Activated T-cell treated with anti-CD3 and anti-CD28 coated beads, Interleukin-2, amount 50 U/mL, for 24 hours (primary cell): ENCODE data around the gene VPS35L.
"Not testable (repeated sequence)": the region's sequence is repeated elsewhere in the genome, so short reads cannot be mapped to it uniquely, and the experiment has no call there.

Experiments
- DNase-seq: peaks from one replicate; pipeline ENCODE4 v3.0.0-alpha.2; 2020
- H3K27ac Mint-ChIP-seq: 2 replicates; pipeline ENCODE4 v1.8.0; 2020; ENCODE audit warnings: mild to moderate bottlenecking, mixed read lengths
- H3K27me3 Mint-ChIP-seq: 2 replicates; pipeline ENCODE4 v1.8.0; 2020; ENCODE audit warnings: mixed read lengths
- H3K36me3 Mint-ChIP-seq: 2 replicates; pipeline ENCODE4 v1.8.0; 2020; ENCODE audit warnings: low read depth, mixed read lengths
- H3K4me1 Mint-ChIP-seq: 2 replicates; pipeline ENCODE4 v1.8.0; 2020; ENCODE audit warnings: low read depth, mixed read lengths
- H3K4me3 Mint-ChIP-seq: 2 replicates; pipeline ENCODE4 v1.8.0; 2020; ENCODE audit warnings: mild to moderate bottlenecking, moderate library complexity, mixed read lengths
- H3K9me3 Mint-ChIP-seq: 2 replicates; pipeline ENCODE4 v1.8.0; 2020; ENCODE audit warnings: mixed read lengths

Gene VPS35L

DNA sequence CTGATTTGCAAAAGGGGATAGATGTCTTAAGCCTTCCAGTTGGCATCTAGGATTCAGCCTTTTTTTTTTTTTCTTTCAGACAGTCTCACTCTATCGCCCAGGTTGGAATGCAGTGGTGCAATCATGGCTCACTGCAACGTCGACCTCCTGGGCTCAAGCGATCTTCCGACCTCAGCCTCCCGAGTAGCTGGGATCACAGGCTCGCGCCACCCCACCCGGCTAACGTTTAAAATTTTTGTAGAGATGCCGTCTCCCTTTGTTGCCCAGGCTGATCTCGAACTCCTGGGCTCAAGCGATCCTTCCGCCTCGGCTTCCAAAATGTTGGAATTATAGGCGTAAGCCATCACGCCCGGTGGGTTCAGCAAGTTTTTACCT, 32.3 kb upstream of the VPS35L start:
- Mint-ChIP-seq H3K36me3 (peaks cover 36% of the 10 kb centered on the region), H3K27me3 (no peaks in the 10 kb centered on the region), H3K4me3 (peak overlapping the region; percentile 91), H3K9me3 (no peaks in the 10 kb centered on the region), H3K4me1 (peaks cover 51% of the 10 kb centered on the region), H3K27ac (peak overlapping the region; percentile 63)
- no peak for DNase-seq

GRCh38 chr16:19523559-19524355, 31.7 kb upstream of the VPS35L start, which contains the start of gene CCP110:
Gene CCP110 (plus strand): TSS chr16:19523942. CDS start chr16:19527882, 3,940 bp downstream.
- Mint-ChIP-seq H3K9me3 (no peaks in the 10 kb centered on the region), H3K27me3 (no peaks in the 10 kb centered on the region)

DNA sequence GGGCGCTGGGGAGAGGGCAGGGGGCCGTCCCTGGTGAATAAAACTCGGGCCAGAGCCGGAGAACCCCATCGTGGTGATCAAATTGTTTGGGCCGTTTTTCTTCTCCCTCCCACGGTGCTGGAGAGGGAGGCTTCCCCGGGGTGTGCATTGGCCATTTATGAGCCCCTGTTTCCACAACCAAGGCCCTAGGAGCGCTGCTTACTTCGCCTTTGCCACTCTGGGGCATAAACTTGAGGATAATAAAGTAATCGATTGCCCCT, 31.2 kb upstream of the VPS35L start:
- Mint-ChIP-seq H3K27ac (peak overlapping the region; percentile 70), H3K4me1 (peaks cover 42% of the 10 kb centered on the region), H3K27me3 (no peaks in the 10 kb centered on the region), H3K36me3 (peaks cover 38% of the 10 kb centered on the region), H3K9me3 (no peaks in the 10 kb centered on the region), H3K4me3 (peak overlapping the region; percentile 91)
- no peak for DNase-seq

More at GRCh38 chr16:19523559-19524355, 31.7 kb upstream of the VPS35L start, which contains the start of gene CCP110:
- H3K4me1 Mint-ChIP-seq: peaks cover 46% of the 10 kb centered on the region
- peak within 1 kb of the TSS; percentile 91 for H3K4me3 Mint-ChIP-seq
- H3K36me3 Mint-ChIP-seq: peaks cover 37% of the 10 kb centered on the region
- peak within 1 kb of the TSS; percentile 94 for H3K27ac Mint-ChIP-seq
- DNase-seq: peak; percentile 95

- H3K27ac Mint-ChIP-seq: peak overlapping the region; percentile 70
- peak overlapping the region; percentile 91 for H3K4me3 Mint-ChIP-seq
- H3K27me3 Mint-ChIP-seq: no peaks in the 10 kb centered on the region
- peaks cover 38% of the 10 kb centered on the region for H3K4me1 Mint-ChIP-seq
- peaks cover 42% of the 10 kb centered on the region for H3K36me3 Mint-ChIP-seq
- DNase-seq: no peak
- no peaks in the 10 kb centered on the region for H3K9me3 Mint-ChIP-seq
Observed at GRCh38 chr16:19524616-19525384, 30.7 kb upstream of the VPS35L start.

GRCh38 chr16:19525385-19525723, 30.1 kb upstream of the VPS35L start:
- Mint-ChIP-seq H3K9me3 (no peaks in the 10 kb centered on the region), H3K4me1 (peaks cover 35% of the 10 kb centered on the region), H3K36me3 (peaks cover 46% of the 10 kb centered on the region), H3K27ac (no peak overlapping the region), H3K27me3 (no peaks in the 10 kb centered on the region), H3K4me3 (peak overlapping the region; percentile 91)
- DNase-seq: no peak

DNA sequence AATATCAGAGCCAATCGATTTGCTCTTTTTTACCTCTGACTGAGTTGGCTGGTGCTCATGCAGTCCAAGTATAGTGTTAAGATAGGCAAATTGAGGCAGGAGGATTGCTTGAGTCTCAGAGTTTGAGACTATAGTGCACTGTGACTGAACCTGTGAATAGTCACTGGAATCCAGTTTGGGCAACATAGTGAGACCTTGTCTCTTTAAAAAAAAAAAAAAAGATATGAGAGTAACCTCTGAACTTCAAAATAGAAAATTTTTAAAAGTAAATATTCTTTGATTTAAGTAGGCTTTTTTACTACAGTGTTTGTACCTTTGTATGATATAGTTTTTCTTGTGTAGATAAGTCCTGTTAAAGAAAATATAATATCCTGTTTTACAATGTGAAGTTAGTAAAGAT, 28.3 kb upstream of the VPS35L start:
- Mint-ChIP-seq H3K4me3 (no peak overlapping the region), H3K27ac (no peak overlapping the region), H3K27me3 (no peaks in the 10 kb centered on the region), H3K9me3 (no peaks in the 10 kb centered on the region), H3K4me1 (peaks cover 27% of the 10 kb centered on the region), H3K36me3 (peaks cover 51% of the 10 kb centered on the region)
- no peak for DNase-seq

DNA sequence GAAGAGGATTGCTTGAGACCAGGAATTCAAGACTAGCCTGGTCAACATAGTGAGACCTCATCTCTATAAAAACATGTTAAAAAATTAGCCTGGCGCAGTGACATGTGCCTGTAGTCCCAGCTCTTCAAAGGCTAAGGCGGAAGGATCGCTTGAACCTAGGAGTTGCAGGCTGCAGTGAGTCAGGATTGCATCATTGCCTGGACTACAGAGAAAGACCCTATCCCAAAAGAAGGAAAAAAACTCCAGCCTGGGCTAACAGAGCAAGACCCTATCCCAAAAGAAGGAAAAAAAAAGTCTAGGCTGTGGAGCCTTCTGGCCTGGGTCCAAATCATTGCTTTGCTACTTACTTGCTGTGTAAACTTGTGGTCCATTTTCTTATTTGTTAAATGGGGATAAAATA, 26.8 kb upstream of the VPS35L start:
- no peak for DNase-seq
- no peak overlapping the region for H3K4me3 Mint-ChIP-seq
- H3K36me3 Mint-ChIP-seq: peaks cover 65% of the 10 kb centered on the region
- H3K4me1 Mint-ChIP-seq: peaks cover 19% of the 10 kb centered on the region
- H3K27ac Mint-ChIP-seq: no peak overlapping the region
- H3K9me3 Mint-ChIP-seq: no peaks in the 10 kb centered on the region
- no peaks in the 10 kb centered on the region for H3K27me3 Mint-ChIP-seq

DNA sequence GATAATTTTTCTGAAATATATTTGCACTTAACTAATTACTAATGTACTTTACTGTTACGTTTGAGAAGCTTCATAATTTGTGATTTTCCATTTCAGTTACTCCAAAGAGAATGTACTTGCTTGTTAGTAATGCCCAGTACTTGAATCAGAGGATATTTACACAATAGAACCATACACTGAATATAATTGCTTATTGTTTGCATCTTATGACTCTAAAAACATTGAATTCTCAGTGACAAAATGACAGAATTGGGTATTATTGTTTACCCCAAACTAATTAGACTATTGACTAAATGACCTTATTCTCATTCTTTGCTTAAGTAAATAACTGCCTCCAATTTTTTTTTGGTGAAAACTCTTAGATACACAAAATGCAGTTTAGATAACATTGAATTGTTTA, 22.9 kb upstream of the VPS35L start:
- no peaks in the 10 kb centered on the region for H3K9me3 Mint-ChIP-seq
- DNase-seq: no peak
- peaks cover 4% of the 10 kb centered on the region for H3K4me1 Mint-ChIP-seq
- H3K36me3 Mint-ChIP-seq: peaks cover 87% of the 10 kb centered on the region
- H3K27ac Mint-ChIP-seq: no peak overlapping the region
- H3K27me3 Mint-ChIP-seq: no peaks in the 10 kb centered on the region
- no peak overlapping the region for H3K4me3 Mint-ChIP-seq

- Mint-ChIP-seq H3K4me1 (no peaks in the 10 kb centered on the region), H3K27me3 (no peaks in the 10 kb centered on the region), H3K27ac (no peak overlapping the region), H3K9me3 (no peaks in the 10 kb centered on the region), H3K36me3 (peaks cover 91% of the 10 kb centered on the region), H3K4me3 (no peak overlapping the region)
- no peak for DNase-seq
Observed at GRCh38 chr16:19540241-19540970, 15.1 kb upstream of the VPS35L start.

DNA sequence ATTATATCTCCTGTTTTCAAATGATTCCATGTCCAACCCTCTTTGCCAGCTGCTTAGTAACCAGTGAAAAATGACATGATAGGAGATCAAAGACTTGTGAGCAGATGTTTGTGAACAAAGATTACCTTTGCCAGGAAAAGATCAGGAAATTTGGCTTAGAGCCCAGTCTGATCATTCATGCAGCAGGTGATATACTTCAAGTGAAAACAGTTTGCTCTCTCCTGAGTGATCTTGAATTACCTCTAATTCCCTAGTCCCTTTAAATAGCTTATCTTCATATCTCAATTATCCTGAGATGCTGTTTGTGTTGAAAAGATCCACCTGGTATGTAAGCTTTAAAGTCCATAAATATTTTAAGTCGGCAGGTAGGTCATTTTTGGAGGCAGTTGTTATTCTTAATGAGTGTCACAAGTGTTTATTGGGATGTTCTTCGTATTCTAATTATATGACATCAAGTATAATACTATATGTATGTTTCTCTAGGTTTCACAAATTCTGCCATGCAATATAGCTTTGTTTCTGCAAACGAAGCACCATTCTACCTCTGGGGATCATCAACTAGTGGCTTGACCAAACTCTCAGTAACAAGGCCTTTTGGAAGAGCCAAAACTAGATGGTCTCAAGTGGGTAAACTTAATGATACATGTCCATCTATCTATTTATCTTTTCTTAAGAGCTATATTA, 13.2 kb upstream of the VPS35L start:
- no peaks in the 10 kb centered on the region for H3K9me3 Mint-ChIP-seq
- H3K4me3 Mint-ChIP-seq: no peak overlapping the region
- H3K27ac Mint-ChIP-seq: no peak overlapping the region
- no peak for DNase-seq
- H3K27me3 Mint-ChIP-seq: no peaks in the 10 kb centered on the region
- H3K36me3 Mint-ChIP-seq: peaks cover 88% of the 10 kb centered on the region
- no peaks in the 10 kb centered on the region for H3K4me1 Mint-ChIP-seq

GRCh38 chr16:19543278-19543996, 12.1 kb upstream of the VPS35L start:
- H3K27me3 Mint-ChIP-seq, H3K4me3 Mint-ChIP-seq, H3K9me3 Mint-ChIP-seq, H3K4me1 Mint-ChIP-seq, DNase-seq, H3K27ac Mint-ChIP-seq: not testable (repeated sequence)
- H3K36me3 Mint-ChIP-seq: peaks cover 88% of the 10 kb centered on the region

- no peaks in the 10 kb centered on the region for H3K27me3 Mint-ChIP-seq
Observed at GRCh38 chr16:19548144-19548543, 7.4 kb upstream of the VPS35L start.

DNA sequence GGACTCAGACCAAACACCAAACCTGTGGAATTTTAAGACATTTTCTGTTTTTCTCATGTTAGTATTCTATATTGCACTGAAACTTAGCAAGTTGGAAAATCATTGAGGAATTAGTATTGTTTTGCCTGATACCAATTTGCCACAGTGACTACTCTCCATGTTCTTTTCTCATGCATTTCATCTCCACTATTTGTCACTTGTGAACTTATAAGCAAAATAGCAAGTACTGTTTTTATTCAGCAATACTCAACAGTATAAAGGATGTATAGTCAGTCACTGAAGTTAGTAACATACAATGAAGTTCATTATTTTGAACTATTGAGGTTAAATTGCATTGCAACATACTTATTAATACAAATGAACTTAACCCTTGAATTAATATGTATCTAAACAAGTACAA, 5.8 kb upstream of the VPS35L start:
- no peak for DNase-seq
- Mint-ChIP-seq H3K4me1 (peaks cover 13% of the 10 kb centered on the region), H3K27me3 (no peaks in the 10 kb centered on the region), H3K27ac (no peak overlapping the region), H3K36me3 (peaks cover 78% of the 10 kb centered on the region), H3K4me3 (no peak overlapping the region), H3K9me3 (no peaks in the 10 kb centered on the region)

More at GRCh38 chr16:19548144-19548543, 7.4 kb upstream of the VPS35L start:
- no peak for DNase-seq
- H3K4me1 Mint-ChIP-seq: peaks cover 4% of the 10 kb centered on the region
- H3K9me3 Mint-ChIP-seq: no peaks in the 10 kb centered on the region
- no peak overlapping the region for H3K27ac Mint-ChIP-seq
- no peak overlapping the region for H3K4me3 Mint-ChIP-seq
- peaks cover 87% of the 10 kb centered on the region for H3K36me3 Mint-ChIP-seq
